Activated naive CD4-positive, alpha-beta T cell (primary cell): ENCODE results near the gene SPDYE18.
"Not testable (repeated sequence)": the region's sequence is repeated elsewhere in the genome, so short reads cannot be mapped to it uniquely, and the experiment has no call there.

ENCODE experiments used
- DNase-seq, 4 experiments: peaks; one replicate each; lab custom pipeline; 2025; lab: John Stamatoyannopoulos, UW

The SPDYE18 gene

GRCh38 chr7:77062557-77062956 is at the start of gene SPDYE18:
TSS of gene SPDYE18 (minus strand) at chr7:77062558. CDS start at chr7:77060512, 2,046 bp downstream.
- not testable (repeated sequence) for DNase-seq

- DNase-seq: not testable (repeated sequence)
These were observed 46.0 kb upstream of the SPDYE18 start for GRCh38 chr7:77108362-77108761.

GRCh38 chr7:77107659-77108058 is 45.3 kb upstream of the SPDYE18 start:
- not testable (repeated sequence) for DNase-seq

GRCh38 chr7:77105904-77106303 is 43.5 kb upstream of the SPDYE18 start:
- DNase-seq: not testable (repeated sequence)

- not testable (repeated sequence) for DNase-seq
These were observed 40.3 kb upstream of the SPDYE18 start for GRCh38 chr7:77102671-77103070.

- DNase-seq: not testable (repeated sequence)
These were observed 38.8 kb upstream of the SPDYE18 start for GRCh38 chr7:77101187-77101586.

GRCh38 chr7:77100501-77100900 is 38.1 kb upstream of the SPDYE18 start:
- not testable (repeated sequence) for DNase-seq

GRCh38 chr7:77092301-77092700 is 29.9 kb upstream of the SPDYE18 start:
- not testable (repeated sequence) for DNase-seq

- DNase-seq: not testable (repeated sequence)
These were observed 19.8 kb upstream of the SPDYE18 start for GRCh38 chr7:77082192-77082591.

GRCh38 chr7:77080236-77080635 is 17.9 kb upstream of the SPDYE18 start:
- DNase-seq: not testable (repeated sequence)

- DNase-seq: not testable (repeated sequence)
These were observed 17.3 kb upstream of the SPDYE18 start for GRCh38 chr7:77079624-77080023.

GRCh38 chr7:77079112-77079511 is 16.8 kb upstream of the SPDYE18 start:
- not testable (repeated sequence) for DNase-seq

GRCh38 chr7:77077060-77077459 is 14.7 kb upstream of the SPDYE18 start:
- DNase-seq: not testable (repeated sequence)

GRCh38 chr7:77074786-77075396 is 12.5 kb upstream of the SPDYE18 start:
- not testable (repeated sequence) for DNase-seq

GRCh38 chr7:77071108-77071507 is 8.8 kb upstream of the SPDYE18 start:
- not testable (repeated sequence) for DNase-seq

GRCh38 chr7:77065869-77066268 is 3.5 kb upstream of the SPDYE18 start:
- DNase-seq: not testable (repeated sequence)

- DNase-seq: not testable (repeated sequence)
These were observed 1.4 kb upstream of the SPDYE18 start for GRCh38 chr7:77063732-77064131.

GRCh38 chr7:77032261-77032660 is 30.1 kb downstream of the SPDYE18 start, which contains the start of gene SPDYE17:
TSS of gene SPDYE17 (minus strand) at chr7:77032361. CDS start at chr7:77030570, 1,791 bp downstream.
- not testable (repeated sequence) for DNase-seq

GRCh38 chr7:77026349-77026748 is 36.0 kb downstream of the SPDYE18 start:
- not testable (repeated sequence) for DNase-seq

GRCh38 chr7:77010074-77010680 is 52.2 kb downstream of the SPDYE18 start:
- not testable (repeated sequence) for DNase-seq

- DNase-seq: not testable (repeated sequence)
These were observed 54.4 kb downstream of the SPDYE18 start for GRCh38 chr7:77008000-77008399.

GRCh38 chr7:77006127-77007110 is 55.9 kb downstream of the SPDYE18 start:
- DNase-seq: not testable (repeated sequence)
